HUDEP-2 (cell line): Measurements from ENCODE around the gene DCPS.

Experiments used
- DNase-seq, 76 experiments: peaks; one replicate each; lab custom pipeline; 2025; ENCODE audit not compliant: unreplicated experiment in 76 of 76; lab: John Stamatoyannopoulos, UW

The DCPS gene

DNA sequence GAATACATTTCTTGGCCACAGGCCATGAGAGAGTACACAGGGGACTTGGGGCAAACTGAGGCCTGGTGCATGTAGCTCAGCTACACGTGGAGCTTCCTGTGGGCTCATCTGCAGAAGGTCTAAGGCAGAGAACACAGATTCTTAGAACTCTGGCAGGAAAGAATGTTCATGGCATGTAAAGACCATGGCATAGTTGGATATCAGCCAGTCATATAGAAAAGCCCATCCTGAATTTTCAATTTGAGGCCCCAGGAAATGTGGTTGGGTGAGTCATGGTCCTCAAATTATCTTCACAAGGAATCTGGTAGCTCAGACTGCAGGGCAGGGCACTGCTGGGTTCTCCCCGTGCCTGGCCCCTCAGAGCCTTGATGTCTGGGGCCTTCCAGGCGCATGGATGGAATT is 37.9 kb downstream of the DCPS start:
- peak in 13 of 76 experiments; percentile 7 to 40 (median 16) for DNase-seq

- DNase-seq: no peak
These were observed 39.2 kb downstream of the DCPS start for GRCh38 chr11:126343051-126343450.

- DNase-seq: peak in 33 of 76 experiments; percentile 9 to 70 (median 34)
These were observed 40.6 kb downstream of the DCPS start for GRCh38 chr11:126344141-126345080.

DNA sequence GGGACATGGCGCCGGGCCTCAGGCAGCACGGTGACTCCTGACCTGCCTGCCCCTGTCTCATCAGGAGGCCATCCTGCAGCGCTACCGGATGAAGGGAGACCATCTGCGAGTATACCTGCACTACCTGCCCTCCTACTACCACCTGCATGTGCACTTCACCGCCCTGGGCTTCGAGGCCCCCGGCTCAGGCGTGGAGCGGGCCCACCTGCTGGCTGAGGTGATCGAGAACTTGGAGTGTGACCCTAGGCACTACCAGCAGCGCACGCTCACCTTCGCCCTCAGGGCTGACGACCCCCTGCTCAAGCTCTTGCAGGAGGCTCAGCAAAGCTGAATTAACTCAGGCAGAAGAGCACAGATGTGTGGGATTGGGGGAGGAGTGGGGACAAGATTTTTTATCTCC is 41.4 kb downstream of the DCPS start:
- DNase-seq: no peak

GRCh38 chr11:126345759-126346585 is 42.1 kb downstream of the DCPS start:
- peak in 75 of 76 experiments; percentile 22 to 98 (median 85) for DNase-seq

GRCh38 chr11:126346586-126346940 is 42.7 kb downstream of the DCPS start:
- no peak for DNase-seq

GRCh38 chr11:126346946-126347345 is 43.1 kb downstream of the DCPS start:
- DNase-seq: peak in 5 of 76 experiments; percentile 5 to 34 (median 16)

GRCh38 chr11:126347751-126348668 is 44.1 kb downstream of the DCPS start:
- DNase-seq: peak in 18 of 76 experiments; percentile 9 to 54 (median 34)

- no peak for DNase-seq
These were observed 45.1 kb downstream of the DCPS start for GRCh38 chr11:126348806-126349582.

DNA sequence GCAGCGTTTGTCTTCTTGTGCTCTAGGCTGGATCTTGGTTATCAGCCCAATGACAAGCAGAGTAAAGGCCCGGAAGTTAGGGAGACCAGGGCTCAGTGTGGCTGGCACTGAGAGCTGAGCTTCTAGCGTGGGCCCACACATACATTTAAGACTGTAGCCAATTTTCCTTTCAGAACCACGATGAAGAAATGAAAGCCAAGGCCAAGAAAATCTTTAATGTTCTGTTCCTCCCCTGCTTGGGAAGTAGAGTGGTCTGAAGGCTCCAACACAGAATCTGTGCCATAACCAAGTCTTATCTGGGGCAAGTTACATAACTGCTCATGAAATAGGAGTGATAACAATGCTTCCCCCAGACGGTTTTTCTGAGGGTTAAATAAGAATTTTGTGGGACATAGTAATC is 47.0 kb downstream of the DCPS start:
- peak in 1 of 76 experiments; percentile 4 for DNase-seq

- DNase-seq: no peak
These were observed 48.3 kb downstream of the DCPS start for GRCh38 chr11:126352163-126352562.

GRCh38 chr11:126352934-126353801 is 49.3 kb downstream of the DCPS start:
- peak in 14 of 76 experiments; percentile 3 to 53 (median 21) for DNase-seq

DNA sequence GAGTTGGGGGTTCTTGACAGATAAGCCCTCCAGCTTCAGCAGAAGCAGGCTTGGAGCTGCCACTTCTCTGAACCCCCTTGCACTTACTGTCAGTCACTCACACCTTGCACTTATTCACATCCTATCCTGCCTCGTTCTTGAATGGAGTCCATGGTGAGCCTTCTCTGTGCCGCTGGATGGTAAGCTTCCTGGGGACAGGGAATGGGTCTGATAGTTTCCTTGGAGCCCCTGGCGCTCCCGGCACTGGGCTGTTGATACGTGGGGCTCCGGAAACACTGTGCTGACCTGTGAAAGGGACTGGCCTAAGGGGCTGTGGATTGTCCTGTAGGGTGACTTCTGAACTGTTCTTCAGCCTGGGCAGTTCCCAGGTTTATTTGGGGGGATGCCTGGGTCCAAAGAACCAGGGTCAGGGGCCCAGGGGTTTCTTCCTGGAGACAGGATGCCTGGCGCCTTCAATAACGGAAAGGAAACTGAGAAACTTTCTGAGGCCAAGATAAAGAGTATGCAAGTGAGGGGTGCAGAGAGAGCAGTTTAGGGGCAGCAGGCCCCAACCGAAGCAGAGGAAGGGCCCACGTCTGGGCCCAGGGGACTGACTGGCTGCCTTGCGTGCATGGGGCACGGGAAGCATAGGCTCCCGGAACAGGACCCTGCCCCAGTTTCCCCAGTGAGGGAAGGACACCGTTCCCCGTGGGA is 50.9 kb downstream of the DCPS start:
- DNase-seq: no peak

DNA sequence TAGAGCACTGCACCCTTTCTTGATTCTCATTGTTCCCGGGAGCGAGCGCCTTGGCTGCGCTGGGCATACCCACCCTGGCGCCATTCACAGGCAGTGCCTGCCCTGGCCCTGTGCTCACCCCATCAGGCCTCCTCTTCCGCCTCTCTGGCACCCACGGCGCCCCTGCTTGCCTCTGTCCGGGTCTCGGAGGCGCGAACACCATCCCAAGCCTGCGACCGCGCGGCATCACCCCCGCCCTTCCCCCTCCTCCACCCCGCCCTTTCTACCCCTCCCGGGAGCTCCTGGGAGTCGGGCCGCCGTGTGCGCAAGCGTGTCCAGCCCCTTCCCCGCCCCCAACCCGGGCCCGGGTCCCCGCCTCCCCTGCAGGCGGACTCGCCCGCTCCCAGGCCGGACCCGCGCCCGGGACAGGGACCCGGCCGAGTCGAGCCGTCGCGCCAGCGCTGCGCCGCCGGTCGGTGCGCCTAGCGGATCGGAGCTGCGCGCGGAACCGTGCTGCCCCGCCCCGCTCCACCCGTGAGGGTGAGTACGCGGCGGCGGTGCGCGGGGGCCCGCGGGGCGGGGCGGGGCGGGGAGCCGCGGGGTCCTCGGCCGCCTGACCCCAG is 51.6 kb downstream of the DCPS start, which contains the start of gene ST3GAL4:
Gene ST3GAL4 (plus strand): TSS at position 363 of the 602 bp plus-strand sequence. CDS start 50,470 bp downstream, outside the sequence.
- DNase-seq: peak in 27 of 76 experiments; percentile 13 to 54 (median 27)

- DNase-seq: no peak
These were observed 52.4 kb downstream of the DCPS start for GRCh38 chr11:126355926-126356897.
